Measurements from ENCODE around the gene WDR7. TPM values are rescaled to one million over a fixed set of nuclear protein-coding genes. Genes with fewer than 3 reads are reported as not detected.

WDR7 gene
- total and polyA plus RNA-seq, 9 of the 15 experiments (the other 6 are each of a cell fraction or from before 2014, with no cell fraction given) = 1.4 to 9.4 (median 5.3) TPM

- CTCF ChIA-PET (ENCODE audit: low intra/inter-chr PET ratio) = interaction anchor here (0.7 kb wide), 1 partner anchor 292 kb away, joined by 3 read pairs; no protein-coding TSS in a partner anchor
- H3K4me1 ChIP-seq (replicated peaks in 1 of 2; ENCODE audit: control insufficient read depth in 2 of 2, insufficient read depth in 2 of 2, low read length in 2 of 2) = no peaks in the 10 kb centered on the region
- H3K27me3 ChIP-seq (ENCODE audit: control insufficient read depth in 2 of 2, insufficient read depth in 2 of 2, low read length in 2 of 2) = no peaks in the 10 kb centered on the region
- TF ChIP-seq RAD21 (CRISPR knock-in tag; conservative IDR thresholded peaks at IDR 0.05 in 1 of 2, IDR thresholded peaks at IDR 0.05 in 1 of 2) (peak; percentile 23 to 43; a peak in 2 of 4 replicates), BRF1 (IDR thresholded peaks at IDR 0.05; ENCODE audit: borderline replicate concordance, extremely low read depth, insufficient read length) (no peak), ARID3A (IDR thresholded peaks at IDR 0.05; ENCODE audit: borderline replicate concordance, low read depth, low read length) (0 out of 2 replicates have a peak, but pooled peaks have one; percentile 11), SRSF3 (IDR thresholded peaks at IDR 0.05; ENCODE audit: insufficient read depth, low read length) (no peak), TFE3 (CRISPR knock-in tag; IDR thresholded peaks at IDR 0.05) (peak; percentile 18; the same call in 1 of the 2 replicates)
- TF ChIP-seq, protein P1, sequence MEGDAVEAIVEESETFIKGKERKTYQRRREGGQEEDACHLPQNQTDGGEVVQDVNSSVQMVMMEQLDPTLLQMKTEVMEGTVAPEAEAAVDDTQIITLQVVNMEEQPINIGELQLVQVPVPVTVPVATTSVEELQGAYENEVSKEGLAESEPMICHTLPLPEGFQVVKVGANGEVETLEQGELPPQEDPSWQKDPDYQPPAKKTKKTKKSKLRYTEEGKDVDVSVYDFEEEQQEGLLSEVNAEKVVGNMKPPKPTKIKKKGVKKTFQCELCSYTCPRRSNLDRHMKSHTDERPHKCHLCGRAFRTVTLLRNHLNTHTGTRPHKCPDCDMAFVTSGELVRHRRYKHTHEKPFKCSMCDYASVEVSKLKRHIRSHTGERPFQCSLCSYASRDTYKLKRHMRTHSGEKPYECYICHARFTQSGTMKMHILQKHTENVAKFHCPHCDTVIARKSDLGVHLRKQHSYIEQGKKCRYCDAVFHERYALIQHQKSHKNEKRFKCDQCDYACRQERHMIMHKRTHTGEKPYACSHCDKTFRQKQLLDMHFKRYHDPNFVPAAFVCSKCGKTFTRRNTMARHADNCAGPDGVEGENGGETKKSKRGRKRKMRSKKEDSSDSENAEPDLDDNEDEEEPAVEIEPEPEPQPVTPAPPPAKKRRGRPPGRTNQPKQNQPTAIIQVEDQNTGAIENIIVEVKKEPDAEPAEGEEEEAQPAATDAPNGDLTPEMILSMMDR (IDR thresholded peaks at IDR 0.05 in 2 of 3, conservative IDR thresholded peaks at IDR 0.05 in 1 of 3; ENCODE audit: insufficient read depth in 2 of 3, low read depth in 1 of 3, low read length in 3 of 3) = peak; percentile 18 to 57 (median 45); a peak in 3 of 6 replicates
- H2AFZ ChIP-seq (ENCODE audit: low read depth, low read length) = no peak overlapping the region
- H3K9ac ChIP-seq (ENCODE audit: insufficient read depth in 1 of 2, low read depth in 2 of 2, low read length in 2 of 2) = no peak overlapping the region
- no peaks in the 10 kb centered on the region for H4K20me1 ChIP-seq (replicated peaks; ENCODE audit: control insufficient read depth, insufficient read depth, low read length)
- peak; percentile 69 for FAIRE-seq
- no TSS peak for BruUV-seq (replicated peaks)
- intact Hi-C loops (cut with micrococcal nuclease) = loop anchor here (5.0 kb wide), 1 partner anchor 56 kb away; no protein-coding TSS in a partner anchor
- POLR2A ChIA-PET = no interaction called here
- no peaks in the 10 kb centered on the region for H3K9me3 ChIP-seq (replicated peaks; ENCODE audit: control insufficient read depth, insufficient read depth, low read depth, low read length)
- 9% methylated on average over 5 of the region's 5 CpGs for WGBS (ENCODE audit: insufficient coverage, low coverage, missing lambda C conversion rate)
- in situ Hi-C loops (cut with MboI) = no loop called here
- 0 out of 3 replicates have a peak, but pooled peaks have one; percentile 37 for ATAC-seq
- no peaks in the 10 kb centered on the region for H3K36me3 ChIP-seq (ENCODE audit: control insufficient read depth, insufficient read depth, low read length)
- H3K4me2 ChIP-seq (ENCODE audit: insufficient read depth, low read length) = no peak overlapping the region
- H3K79me2 ChIP-seq (ENCODE audit: control insufficient read depth, insufficient read depth, low read length) = no peaks in the 10 kb centered on the region
- H3K9me1 ChIP-seq (ENCODE audit: control insufficient read depth, insufficient read depth, low read length) = no peaks in the 10 kb centered on the region
- no peak overlapping the region for H3K27ac ChIP-seq (ENCODE audit: extremely low read depth, low read depth, low read length)
- H3K4me3 ChIP-seq = no peak overlapping the region
- peak; percentile 11 to 47 (median 12) for DNase-seq (ENCODE audit: extremely low read depth in 1 of 4, low spot score in 3 of 4)
Observed at GRCh38 chr18:56702946-56703345, 51.8 kb downstream of the WDR7 start.

Measured in K562 (cell line).